IMR-90 (cell line): ENCODE data around the gene SLIT3. TPM values are rescaled to one million over a fixed set of nuclear protein-coding genes. Genes with fewer than 3 reads are reported as not detected.

ENCODE experiments used
- ATAC-seq: fragments of 200-7000 bp; cut with Tn5 transposase; 2 replicates; pipeline ENCODE4 v1.9.1; 2020; ENCODE audit warnings: low read depth, mild to moderate bottlenecking, moderate library complexity
- BruUV-seq: library from RNA; stranded (reverse); fragments of 400-500 nt; replicated peaks from 2 replicates; lab custom pipeline; 2021; lab: Mats Ljungman, UMichigan
- CTCF ChIA-PET: fragments of 300-600 bp; formaldehyde crosslinking; extraction: SDS; loops from one replicate; lab custom pipeline; 2021; ENCODE audit warnings: antibody characterized with exemption; lab: Yijun Ruan, JAX
- POLR2A ChIA-PET: fragments of 300-600 bp; sonication (Branson Sonifier 250); formaldehyde crosslinking; loops from one replicate; lab custom pipeline; 2022; ENCODE audit warnings: antibody characterized with exemption; ENCODE audit not compliant: unreplicated experiment; lab: Charles Lee
- DNase-seq: peaks from one replicate; pipeline ENCODE4 v3.0.0; 2013
- H2AFZ ChIP-seq: replicated peaks from 2 replicates; pipeline ENCODE3; 2013; ENCODE audit warnings: low read length, mild to moderate bottlenecking; ENCODE audit not compliant: poor library complexity
- H2AK5ac ChIP-seq: 2 replicates; pipeline ENCODE4 v1.6.1; 2013; ENCODE audit warnings: low read depth, low read length, inconsistent platforms
- H2AK9ac ChIP-seq: replicated peaks from 2 replicates; pipeline ENCODE3; 2013; ENCODE audit warnings: mild to moderate bottlenecking, low read depth, low read length, moderate library complexity; ENCODE audit not compliant: poor library complexity
- H2BK120ac ChIP-seq: 2 replicates; pipeline ENCODE4 v1.6.1; 2013; ENCODE audit warnings: low read depth, low read length, inconsistent platforms
- H2BK15ac ChIP-seq: 3 replicates; pipeline ENCODE4 v1.6.1; 2013; ENCODE audit warnings: low read depth, low read length, inconsistent platforms
- H2BK20ac ChIP-seq: 2 replicates; pipeline ENCODE4 v1.6.1; 2013; ENCODE audit warnings: low read depth, mild to moderate bottlenecking, inconsistent platforms, low read length, moderate library complexity
- H2BK5ac ChIP-seq: 2 replicates; pipeline ENCODE4 v1.6.1; 2013; ENCODE audit warnings: mild to moderate bottlenecking, low read depth, low read length, inconsistent platforms; ENCODE audit not compliant: poor library complexity, severe bottlenecking
- H3K14ac ChIP-seq: replicated peaks from 2 replicates; pipeline ENCODE4 v1.6.1; 2013; ENCODE audit warnings: low read depth, low read length, inconsistent platforms
- H3K18ac ChIP-seq: 2 replicates; pipeline ENCODE4 v1.6.1; 2013; ENCODE audit warnings: low read depth, low read length, control low read depth
- H3K23ac ChIP-seq: 2 replicates; pipeline ENCODE4 v1.6.1; 2013; ENCODE audit warnings: low read depth, low read length, inconsistent platforms
- H3K27ac ChIP-seq: 2 replicates; pipeline ENCODE4 v1.5.1; 2013; ENCODE audit warnings: mild to moderate bottlenecking, control low read depth, low read length; ENCODE audit not compliant: insufficient read depth
- H3K27me3 ChIP-seq: 2 replicates; pipeline ENCODE4 v1.6.1; 2013; ENCODE audit warnings: low read length; ENCODE audit not compliant: control insufficient read depth, insufficient read depth
- H3K36me3 ChIP-seq: 2 replicates; pipeline ENCODE4 v1.6.1; 2013; ENCODE audit warnings: low read length, mixed read lengths; ENCODE audit not compliant: control insufficient read depth, insufficient read depth
- H3K4ac ChIP-seq: 2 replicates; pipeline ENCODE4 v1.6.1; 2013; ENCODE audit warnings: low read depth, low read length, inconsistent platforms
- H3K4me1 ChIP-seq: 2 replicates; pipeline ENCODE4 v1.6.1; 2013; ENCODE audit warnings: low read length, mixed read lengths; ENCODE audit not compliant: control insufficient read depth, insufficient read depth
- H3K4me2 ChIP-seq: 2 replicates; pipeline ENCODE4 v1.6.1; 2013; ENCODE audit warnings: low read depth, mild to moderate bottlenecking, control low read depth, low read length, moderate library complexity
- H3K4me3 ChIP-seq: 2 replicates; pipeline ENCODE4 v1.5.1; 2013; ENCODE audit warnings: low read depth, mild to moderate bottlenecking, control low read depth, low read length, moderate library complexity; ENCODE audit not compliant: insufficient read depth
- H3K56ac ChIP-seq: 2 replicates; pipeline ENCODE4 v1.6.1; 2013; ENCODE audit warnings: low read length, inconsistent platforms; ENCODE audit not compliant: insufficient read depth; ENCODE audit errors: extremely low read depth
- H3K79me1 ChIP-seq, 2 experiments: 2 replicates each; pipeline ENCODE4 v1.6.1; 2013; ENCODE audit warnings: low read length in 2 of 2, inconsistent platforms in 1 of 2, low read depth in 1 of 2
- H3K9ac ChIP-seq: 2 replicates; pipeline ENCODE4 v1.6.1; 2013; ENCODE audit warnings: low read depth, low read length, control low read depth
- H3K9me1 ChIP-seq: 2 replicates; pipeline ENCODE4 v1.6.1; 2013; ENCODE audit warnings: low read length, inconsistent platforms; ENCODE audit not compliant: insufficient read depth
- H3K9me3 ChIP-seq: 2 replicates; pipeline ENCODE4 v1.6.1; 2013; ENCODE audit warnings: low read length; ENCODE audit not compliant: control insufficient read depth, insufficient read depth
- H4K20me1 ChIP-seq: 2 replicates; pipeline ENCODE4 v1.6.1; 2013; ENCODE audit warnings: low read length, inconsistent platforms; ENCODE audit not compliant: insufficient read depth
- H4K5ac ChIP-seq: 2 replicates; pipeline ENCODE4 v1.6.1; 2013; ENCODE audit warnings: mild to moderate bottlenecking, low read depth, low read length, control low read depth
- H4K8ac ChIP-seq, 2 experiments: 2 replicates each; pipeline ENCODE4 v1.6.1; 2013; ENCODE audit warnings: low read depth in 2 of 2, low read length in 2 of 2, control low read depth in 1 of 2, inconsistent platforms in 1 of 2
- H4K91ac ChIP-seq: 2 replicates; pipeline ENCODE4 v1.6.1; 2013; ENCODE audit warnings: low read depth, low read length, inconsistent platforms; ENCODE audit not compliant: insufficient read depth
- BHLHE40 ChIP-seq: fragments of 150-350 bp; IDR thresholded peaks from 2 replicates; pipeline ENCODE4 v1.6.1; 2016; ENCODE audit warnings: mild to moderate bottlenecking, low read depth, low read length
- CEBPB ChIP-seq: IDR thresholded peaks from 2 replicates; pipeline ENCODE4 v1.6.1; 2012; ENCODE audit warnings: low read depth, low read length, improper control_type of control experiment
- CHD1 ChIP-seq: IDR thresholded peaks from 2 replicates; pipeline ENCODE4 v1.6.1; 2012; ENCODE audit warnings: low read depth, low read length, improper control_type of control experiment
- ELK1 ChIP-seq: fragments of 150-350 bp; IDR thresholded peaks from 2 replicates; pipeline ENCODE4 v1.6.1; 2016; ENCODE audit warnings: low read depth, mild to moderate bottlenecking, low read length, moderate library complexity, borderline replicate concordance
- FOS ChIP-seq: fragments of 150-350 bp; IDR thresholded peaks from 2 replicates; pipeline ENCODE4 v1.6.1; 2016; ENCODE audit warnings: low read depth, low read length
- MAFK ChIP-seq: IDR thresholded peaks from 2 replicates; pipeline ENCODE4 v1.6.1; 2012; ENCODE audit warnings: low read depth, low read length, improper control_type of control experiment
- MAZ ChIP-seq: IDR thresholded peaks from 2 replicates; pipeline ENCODE4 v1.6.1; 2012; ENCODE audit warnings: low read depth, mild to moderate bottlenecking, low read length, improper control_type of control experiment, moderate library complexity, borderline replicate concordance
- MXI1 ChIP-seq: IDR thresholded peaks from 2 replicates; pipeline ENCODE4 v1.6.1; 2012; ENCODE audit warnings: low read depth, mild to moderate bottlenecking, low read length, moderate library complexity, borderline replicate concordance
- NFE2L2 ChIP-seq: fragments of 150-350 bp; IDR thresholded peaks from 2 replicates; pipeline ENCODE4 v1.6.1; 2016; ENCODE audit warnings: low read depth, mild to moderate bottlenecking, low read length
- POLR2A ChIP-seq: IDR thresholded peaks from 2 replicates; pipeline ENCODE4 v1.6.1; 2012; ENCODE audit warnings: mild to moderate bottlenecking, low read depth, low read length
- RAD21 ChIP-seq: IDR thresholded peaks from 2 replicates; pipeline ENCODE4 v1.6.1; 2012; ENCODE audit warnings: low read length, improper control_type of control experiment
- RCOR1 ChIP-seq: IDR thresholded peaks from 2 replicates; pipeline ENCODE4 v1.6.1; 2012; ENCODE audit warnings: mild to moderate bottlenecking, low read length, improper control_type of control experiment; ENCODE audit not compliant: insufficient replicate concordance
- RFX5 ChIP-seq: IDR thresholded peaks from 2 replicates; pipeline ENCODE4 v1.8.0; 2012; ENCODE audit warnings: low read depth, mild to moderate bottlenecking, low read length, moderate library complexity
- SMC3 ChIP-seq: fragments of 150-350 bp; IDR thresholded peaks from 2 replicates; pipeline ENCODE4 v1.6.1; 2016; ENCODE audit warnings: low read depth, mild to moderate bottlenecking, antibody characterized with exemption, low read length, moderate library complexity
- USF2 ChIP-seq: fragments of 150-350 bp; IDR thresholded peaks from 2 replicates; pipeline ENCODE4 v1.6.1; 2017; ENCODE audit warnings: mild to moderate bottlenecking, antibody characterized with exemption, low read length, low read depth
- WGBS, 2 experiments: methylation state at CpG; one replicate each; pipeline versions ENCODE4 v1.1.5 to v1.1.7; 2013; ENCODE audit warnings: missing lambda C conversion rate in 2 of 2; ENCODE audit not compliant: insufficient read length in 1 of 2; ENCODE audit errors: extremely low coverage in 2 of 2; 5-methylcytosine and 5-hydroxymethylcytosine counted together
- dilution Hi-C: fragments of 300-500 bp; cut with HindIII; formaldehyde crosslinking; loops from one replicate; pipeline ENCODE4 v1.14.3; 2018; ENCODE audit warnings: low sequenced_read_pairs; ENCODE audit not compliant: unreplicated experiment
- in situ Hi-C: fragments of 300-500 bp; cut with MboI; formaldehyde crosslinking; loops from 3 replicates; pipeline ENCODE4 v1.14.3; 2019; ENCODE audit warnings: low sequenced_read_pairs, inconsistent platforms, mixed read lengths
- intact Hi-C: fragments of 100-400 bp; cut with micrococcal nuclease; formaldehyde crosslinking; loops from 2 replicates; pipeline ENCODE4 v1.10.0; 2022
- polyA plus RNA-seq, 3 experiments: library from polyadenylated mRNA; depleted of rRNA; stranded (reverse); fragments of >200 nt; gene quantifications; 2 replicates each; pipeline ENCODE4 v1.2.3, GENCODE V29; 2012; ENCODE audit warnings: low replicate concordance in 1 of 3
- total RNA-seq: library from RNA; depleted of rRNA; stranded (reverse); fragments of >200 nt; gene quantifications from 2 replicates; pipeline ENCODE4 v1.2.3, GENCODE V29; 2012
- TF ChIP-seq, protein P1 (sequence below): conservative IDR thresholded peaks from 2 replicates; pipeline ENCODE4 v1.5.1; 2012; ENCODE audit warnings: mild to moderate bottlenecking, low read depth, low read length, improper control_type of control experiment

The SLIT3 gene
- total and polyA plus RNA-seq, 2 of the 4 experiments (the other 2 are of a cell fraction): 0.18 to 0.50 TPM

GRCh38 chr5:168683247-168683926, 617.6 kb downstream of the SLIT3 start:
- peak overlapping the region; percentile 74 for H2AFZ ChIP-seq
- H3K23ac ChIP-seq: no peak overlapping the region
- no peak overlapping the region for H3K4ac ChIP-seq
- intact Hi-C loops (no loop called here), dilution Hi-C loops (no loop called here), in situ Hi-C loops (loop anchor here (25.0 kb wide), 1 partner anchor 879 kb away; no protein-coding TSS in a partner anchor)
- H3K14ac ChIP-seq: no peak overlapping the region
- no peak for ATAC-seq
- no peaks in the 10 kb centered on the region for H3K9me1 ChIP-seq
- no peak overlapping the region for H2BK120ac ChIP-seq
- H3K4me1 ChIP-seq: no peaks in the 10 kb centered on the region
- H2AK9ac ChIP-seq: peak overlapping the region; percentile 47
- DNase-seq: no peak
- no peaks in the 10 kb centered on the region for H3K36me3 ChIP-seq
- no peak overlapping the region for H2BK15ac ChIP-seq
- no peak overlapping the region for H4K5ac ChIP-seq
- no peak overlapping the region for H2BK20ac ChIP-seq
- H3K9ac ChIP-seq: no peak overlapping the region
- no peaks in the 10 kb centered on the region for H3K79me1 ChIP-seq
- ChIA-PET CTCF (no interaction called here), POLR2A (no interaction called here)
- H3K27me3 ChIP-seq: no peaks in the 10 kb centered on the region; the same call in 1 of the 2 replicates
- no peak overlapping the region for H3K56ac ChIP-seq
- H3K9me3 ChIP-seq: no peaks in the 10 kb centered on the region
- no CpG with 5 or more reads among the region's 15 CpGs for WGBS, 2 experiments
- no peak overlapping the region for H3K27ac ChIP-seq
- no peak for TF ChIP-seq RFX5
- TF ChIP-seq, protein P1, sequence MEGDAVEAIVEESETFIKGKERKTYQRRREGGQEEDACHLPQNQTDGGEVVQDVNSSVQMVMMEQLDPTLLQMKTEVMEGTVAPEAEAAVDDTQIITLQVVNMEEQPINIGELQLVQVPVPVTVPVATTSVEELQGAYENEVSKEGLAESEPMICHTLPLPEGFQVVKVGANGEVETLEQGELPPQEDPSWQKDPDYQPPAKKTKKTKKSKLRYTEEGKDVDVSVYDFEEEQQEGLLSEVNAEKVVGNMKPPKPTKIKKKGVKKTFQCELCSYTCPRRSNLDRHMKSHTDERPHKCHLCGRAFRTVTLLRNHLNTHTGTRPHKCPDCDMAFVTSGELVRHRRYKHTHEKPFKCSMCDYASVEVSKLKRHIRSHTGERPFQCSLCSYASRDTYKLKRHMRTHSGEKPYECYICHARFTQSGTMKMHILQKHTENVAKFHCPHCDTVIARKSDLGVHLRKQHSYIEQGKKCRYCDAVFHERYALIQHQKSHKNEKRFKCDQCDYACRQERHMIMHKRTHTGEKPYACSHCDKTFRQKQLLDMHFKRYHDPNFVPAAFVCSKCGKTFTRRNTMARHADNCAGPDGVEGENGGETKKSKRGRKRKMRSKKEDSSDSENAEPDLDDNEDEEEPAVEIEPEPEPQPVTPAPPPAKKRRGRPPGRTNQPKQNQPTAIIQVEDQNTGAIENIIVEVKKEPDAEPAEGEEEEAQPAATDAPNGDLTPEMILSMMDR: no peak
- no peak for TF ChIP-seq RAD21
- TF ChIP-seq RCOR1: no peak
- no peak for TF ChIP-seq ELK1
- TF ChIP-seq NFE2L2: no peak
- TF ChIP-seq USF2: no peak
- no peak for TF ChIP-seq CEBPB
- no peak for TF ChIP-seq MAFK
- TF ChIP-seq FOS: no peak
- no peak for TF ChIP-seq BHLHE40
- TF ChIP-seq POLR2A: no peak
- no peak for TF ChIP-seq SMC3
- TF ChIP-seq MAZ: no peak
- no peak for TF ChIP-seq CHD1
- TF ChIP-seq MXI1: no peak
- no peak overlapping the region for H3K4me3 ChIP-seq
- no peak overlapping the region for H4K91ac ChIP-seq
- H2BK5ac ChIP-seq: no peak overlapping the region
- H4K20me1 ChIP-seq: no peaks in the 10 kb centered on the region
- no peak overlapping the region for H3K18ac ChIP-seq
- no peak overlapping the region for H3K4me2 ChIP-seq
- no TSS peak for BruUV-seq
- H2AK5ac ChIP-seq: no peak overlapping the region
- H4K8ac ChIP-seq: no peak overlapping the region
